ENCODE data around the gene DGKK. TPM values are rescaled to one million over a fixed set of nuclear protein-coding genes. Genes with fewer than 3 reads are reported as not detected.

DGKK gene
- total RNA-seq, 1 donor from 2014 or later = 0.05 TPM

- no peak for FAIRE-seq
Measured at GRCh38 chrX:50431623-50432022, 39.0 kb downstream of the DGKK start.

GRCh38 chrX:50430917-50431575 is 39.6 kb downstream of the DGKK start:
- no peaks in the 10 kb centered on the region for H3K79me2 ChIP-seq (ENCODE audit: insufficient read depth, low read length)
- FAIRE-seq (peak; percentile 5), DNase-seq (ENCODE audit: low read depth) (no peak)
- H3K27ac ChIP-seq (ENCODE audit: low read depth, low read length) = no peak overlapping the region
- no peak overlapping the region for H3K4me3 ChIP-seq (ENCODE audit: insufficient read depth, low read depth, low read length)
- no peak overlapping the region for H3K4me3 Mint-ChIP-seq (ENCODE audit: unreplicated experiment)
- H3K4me2 ChIP-seq (ENCODE audit: low read length) = no peak overlapping the region
- H3K27me3 Mint-ChIP-seq (ENCODE audit: low read depth, unreplicated experiment) = no peaks in the 10 kb centered on the region
- no peak overlapping the region for H3K27ac Mint-ChIP-seq (ENCODE audit: unreplicated experiment)
- H4K20me1 ChIP-seq (ENCODE audit: insufficient read depth, low read length) = no peaks in the 10 kb centered on the region
- H3K36me3 ChIP-seq (ENCODE audit: insufficient read depth, low read length) = no peaks in the 10 kb centered on the region
- H3K4me1 ChIP-seq (ENCODE audit: insufficient read depth, low read length) = no peaks in the 10 kb centered on the region
- H2AFZ ChIP-seq (ENCODE audit: low read depth, low read length) = no peak overlapping the region
- no peaks in the 10 kb centered on the region for H3K27me3 ChIP-seq (ENCODE audit: insufficient read depth, low read length)
- H3K9ac ChIP-seq (ENCODE audit: low read length) = no peak overlapping the region
- no peaks in the 10 kb centered on the region for H3K36me3 Mint-ChIP-seq (ENCODE audit: low read depth, unreplicated experiment)
- no peak for TF ChIP-seq EZH2 (IDR thresholded peaks at IDR 0.05; ENCODE audit: insufficient read depth, low read length)
- no peak for TF ChIP-seq CTCF (IDR thresholded peaks at IDR 0.05; ENCODE audit: insufficient read depth, low read depth, low read length)
- no peaks in the 10 kb centered on the region for H3K9me3 ChIP-seq (ENCODE audit: insufficient read depth, low read depth, low read length)
- H3K9me3 Mint-ChIP-seq (ENCODE audit: unreplicated experiment) = no peaks in the 10 kb centered on the region
- H3K4me1 Mint-ChIP-seq (ENCODE audit: low read depth, unreplicated experiment) = no peaks in the 10 kb centered on the region

More at GRCh38 chrX:50431623-50432022, 39.0 kb downstream of the DGKK start:
- H3K4me1 Mint-ChIP-seq (ENCODE audit: low read depth, unreplicated experiment) = no peaks in the 10 kb centered on the region
- no peaks in the 10 kb centered on the region for H3K4me1 ChIP-seq (ENCODE audit: insufficient read depth, low read length)
- H3K27me3 ChIP-seq (ENCODE audit: insufficient read depth, low read length) = no peaks in the 10 kb centered on the region
- no peaks in the 10 kb centered on the region for H3K79me2 ChIP-seq (ENCODE audit: insufficient read depth, low read length)
- no peak overlapping the region for H2AFZ ChIP-seq (ENCODE audit: low read depth, low read length)
- no peak overlapping the region for H3K9ac ChIP-seq (ENCODE audit: low read length)
- TF ChIP-seq CTCF (IDR thresholded peaks at IDR 0.05; ENCODE audit: insufficient read depth, low read depth, low read length) (no peak), EZH2 (IDR thresholded peaks at IDR 0.05; ENCODE audit: insufficient read depth, low read length) (no peak)
- no peaks in the 10 kb centered on the region for H3K27me3 Mint-ChIP-seq (ENCODE audit: low read depth, unreplicated experiment)
- no peaks in the 10 kb centered on the region for H3K9me3 ChIP-seq (ENCODE audit: insufficient read depth, low read depth, low read length)
- H3K4me3 ChIP-seq (ENCODE audit: insufficient read depth, low read depth, low read length) = no peak overlapping the region
- no peak overlapping the region for H3K27ac Mint-ChIP-seq (ENCODE audit: unreplicated experiment)
- H3K27ac ChIP-seq (ENCODE audit: low read depth, low read length) = no peak overlapping the region
- no peaks in the 10 kb centered on the region for H3K36me3 ChIP-seq (ENCODE audit: insufficient read depth, low read length)
- no peak overlapping the region for H3K4me2 ChIP-seq (ENCODE audit: low read length)
- H3K9me3 Mint-ChIP-seq (ENCODE audit: unreplicated experiment) = no peaks in the 10 kb centered on the region
- no peak for DNase-seq (ENCODE audit: low read depth)
- no peak overlapping the region for H3K4me3 Mint-ChIP-seq (ENCODE audit: unreplicated experiment)
- no peaks in the 10 kb centered on the region for H3K36me3 Mint-ChIP-seq (ENCODE audit: low read depth, unreplicated experiment)
- no peaks in the 10 kb centered on the region for H4K20me1 ChIP-seq (ENCODE audit: insufficient read depth, low read length)

- Mint-ChIP-seq H3K9me3 (ENCODE audit: unreplicated experiment) (no peaks in the 10 kb centered on the region), H3K4me3 (ENCODE audit: unreplicated experiment) (no peak overlapping the region), H3K27ac (ENCODE audit: unreplicated experiment) (no peak overlapping the region), H3K4me1 (ENCODE audit: low read depth, unreplicated experiment) (no peaks in the 10 kb centered on the region), H3K36me3 (ENCODE audit: low read depth, unreplicated experiment) (no peaks in the 10 kb centered on the region), H3K27me3 (ENCODE audit: low read depth, unreplicated experiment) (no peaks in the 10 kb centered on the region)
- Histone ChIP-seq H3K4me1 (ENCODE audit: insufficient read depth, low read length) (no peaks in the 10 kb centered on the region), H3K27me3 (ENCODE audit: insufficient read depth, low read length) (no peaks in the 10 kb centered on the region), H3K9me3 (ENCODE audit: insufficient read depth, low read depth, low read length) (no peaks in the 10 kb centered on the region), H2AFZ (ENCODE audit: low read depth, low read length) (no peak overlapping the region), H3K4me3 (ENCODE audit: insufficient read depth, low read depth, low read length) (no peak overlapping the region), H3K4me2 (ENCODE audit: low read length) (no peak overlapping the region), H4K20me1 (ENCODE audit: insufficient read depth, low read length) (no peaks in the 10 kb centered on the region), H3K36me3 (ENCODE audit: insufficient read depth, low read length) (no peaks in the 10 kb centered on the region), H3K9ac (ENCODE audit: low read length) (no peak overlapping the region), H3K79me2 (ENCODE audit: insufficient read depth, low read length) (no peaks in the 10 kb centered on the region), H3K27ac (ENCODE audit: low read depth, low read length) (no peak overlapping the region)
- TF ChIP-seq EZH2 (IDR thresholded peaks at IDR 0.05; ENCODE audit: insufficient read depth, low read length) (no peak), CTCF (IDR thresholded peaks at IDR 0.05; ENCODE audit: insufficient read depth, low read depth, low read length) (no peak)
- DNase-seq (ENCODE audit: low read depth) (no peak), FAIRE-seq (no peak)
Measured at GRCh38 chrX:50428174-50428573, 42.5 kb downstream of the DGKK start.

Measured in astrocyte (in vitro differentiated cells and primary cell).